CD4-positive, alpha-beta T cell treated with Interleukin-6 for 4 hours (primary cell): Measurements from ENCODE around the gene DLGAP3.
"Not testable (repeated sequence)": the region's sequence is repeated elsewhere in the genome, so short reads cannot be mapped to it uniquely, and the experiment has no call there.

Source experiments
- DNase-seq: peaks from one replicate; pipeline ENCODE4 v3.0.0-alpha.2; 2020; ENCODE audit warnings: mixed read lengths

Gene DLGAP3

DNA sequence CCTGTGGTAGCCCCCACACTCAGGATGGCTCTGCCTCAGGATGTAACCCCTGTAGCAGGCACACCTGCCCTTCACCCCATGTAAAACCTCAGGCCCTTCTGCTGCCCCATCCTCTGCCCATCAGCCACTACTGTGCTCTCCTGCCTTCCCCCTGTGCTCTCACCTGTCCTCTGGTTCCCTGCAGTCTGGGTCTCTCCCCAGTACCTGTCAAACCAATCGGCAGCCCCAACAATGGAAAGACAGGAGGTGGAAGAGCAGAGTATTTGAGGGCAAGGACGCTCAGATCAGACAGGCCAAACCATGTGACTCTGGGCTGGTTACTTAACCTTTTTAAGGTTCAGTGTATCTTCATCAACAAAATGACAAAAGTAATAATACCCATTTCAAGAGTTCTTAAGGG is 100.8 kb downstream of the DLGAP3 start:
- DNase-seq: no peak

DNA sequence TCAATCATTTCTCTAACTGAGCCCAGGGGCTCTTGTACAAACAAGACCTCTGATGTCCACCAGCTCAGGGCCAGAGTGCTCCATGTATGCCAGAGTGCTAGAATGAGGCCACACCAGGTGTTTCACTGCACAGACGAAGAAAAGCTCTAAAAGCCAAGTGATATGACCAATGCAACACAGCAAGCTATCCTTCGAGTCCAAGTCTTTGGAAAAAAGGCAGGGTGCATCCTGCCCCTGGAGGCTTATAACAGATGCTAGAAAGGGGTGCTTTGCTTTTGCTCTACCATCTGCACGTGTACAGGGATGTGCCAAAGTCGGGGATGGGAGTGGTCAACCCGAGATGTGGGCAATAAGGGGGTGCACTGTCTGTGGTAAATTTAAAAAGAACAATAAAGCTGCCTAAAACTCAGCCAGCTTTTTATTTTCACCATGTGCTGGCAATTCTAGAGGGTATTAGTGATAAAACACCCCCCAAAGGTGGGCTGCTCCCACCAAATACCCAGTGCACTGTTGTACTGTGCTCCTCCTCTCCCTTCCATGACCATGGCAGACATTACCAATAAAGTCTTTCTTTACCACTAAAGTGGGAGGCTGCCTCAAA is 102.0 kb downstream of the DLGAP3 start:
- no peak for DNase-seq

DNA sequence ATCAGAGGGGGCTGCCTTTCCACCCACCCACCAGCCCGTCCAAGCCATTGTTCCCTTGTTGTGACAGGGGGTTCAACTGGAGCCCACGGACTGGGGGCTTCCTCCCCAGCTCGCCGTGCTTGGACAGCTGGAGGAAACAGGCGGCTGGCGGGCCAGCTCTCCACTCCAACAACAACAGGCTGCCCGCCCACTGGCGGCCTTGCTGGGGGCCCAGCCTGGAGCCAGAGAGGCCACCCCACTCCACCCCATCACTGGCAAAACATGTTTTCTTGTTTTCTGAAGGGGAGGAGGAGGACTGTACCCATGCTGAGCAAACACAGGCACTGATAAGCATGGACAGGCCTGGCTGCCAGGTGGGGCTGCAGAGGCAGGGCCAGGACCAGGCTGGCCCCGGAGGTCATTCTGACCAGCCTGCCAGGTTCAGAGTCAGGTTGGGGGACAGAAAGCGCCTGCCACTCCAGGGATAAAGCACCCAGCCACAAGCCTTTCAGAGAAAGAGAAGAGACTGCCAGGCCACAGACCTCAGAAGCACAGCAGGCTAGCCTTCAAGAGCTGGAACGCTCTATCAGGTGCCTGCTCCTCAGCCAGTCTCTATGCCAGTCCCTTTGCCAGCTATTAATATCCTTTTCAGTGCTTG is 103.9 kb downstream of the DLGAP3 start:
- no peak for DNase-seq

DNA sequence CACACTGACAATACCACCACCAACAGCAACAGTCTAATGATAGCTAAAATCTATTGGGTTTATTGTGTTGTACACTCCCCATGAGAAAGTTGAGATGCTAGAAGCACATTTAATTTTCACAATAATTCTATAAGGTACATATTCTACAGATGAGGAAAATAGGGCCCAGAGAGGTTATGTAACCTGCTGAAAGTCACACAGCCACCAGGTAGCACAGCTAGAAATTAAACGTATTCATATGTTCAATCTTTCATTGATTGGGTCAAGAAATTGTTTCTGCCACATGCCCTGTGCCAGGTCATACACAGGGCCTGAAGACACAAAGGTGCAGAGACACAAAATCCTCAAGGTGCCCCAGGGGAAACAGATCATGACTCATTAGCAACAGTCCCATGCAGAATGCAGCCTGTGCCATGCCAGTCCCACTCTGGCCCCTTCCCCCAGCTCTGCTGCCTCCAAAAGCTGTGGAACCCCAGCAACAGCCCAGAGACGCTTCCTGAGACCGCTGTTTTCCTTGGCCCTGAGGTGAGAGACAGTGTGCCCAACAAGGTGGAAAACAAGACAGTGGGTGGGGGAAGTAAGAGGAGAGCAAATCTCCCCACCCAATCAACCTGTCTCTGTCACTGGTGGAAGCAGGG is 104.5 kb downstream of the DLGAP3 start:
- DNase-seq: no peak

DNA sequence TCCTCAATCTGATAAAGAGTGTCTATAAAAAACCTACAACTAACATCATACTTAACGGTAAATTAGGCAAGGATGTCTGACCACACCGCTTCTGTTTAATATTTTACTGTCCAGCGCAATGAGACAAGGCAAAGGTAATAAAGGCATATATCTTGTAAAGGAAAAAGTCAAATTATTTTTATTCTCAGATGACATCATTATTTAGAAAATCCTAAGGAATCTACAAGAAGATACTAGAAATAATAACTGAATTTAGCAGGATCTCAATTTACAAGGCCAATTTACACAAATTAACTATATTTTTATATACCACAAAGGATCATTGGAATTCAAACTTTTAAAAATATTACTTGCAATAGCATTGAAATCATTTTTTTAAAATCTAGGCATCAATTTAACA is 107.2 kb downstream of the DLGAP3 start:
- DNase-seq: no peak

DNA sequence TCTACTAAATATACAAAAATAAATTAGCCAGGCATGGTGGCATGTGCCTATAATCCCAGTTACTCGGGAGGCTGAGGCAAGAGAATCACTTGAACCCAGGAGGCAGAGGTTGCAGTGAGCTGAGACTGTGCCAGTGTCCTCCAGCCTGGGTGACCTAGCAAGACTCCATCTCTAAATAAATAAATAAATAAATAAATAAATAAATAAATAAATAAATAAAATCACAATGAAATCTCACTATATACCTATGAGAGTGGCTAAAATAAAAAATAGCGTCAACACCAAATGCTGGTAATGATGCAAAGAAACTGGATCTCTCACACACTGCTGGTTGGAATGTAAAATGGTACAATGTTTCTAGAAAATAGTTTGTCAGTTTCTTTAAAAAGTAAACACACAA is 110.6 kb downstream of the DLGAP3 start:
- DNase-seq: not testable (repeated sequence)

DNA sequence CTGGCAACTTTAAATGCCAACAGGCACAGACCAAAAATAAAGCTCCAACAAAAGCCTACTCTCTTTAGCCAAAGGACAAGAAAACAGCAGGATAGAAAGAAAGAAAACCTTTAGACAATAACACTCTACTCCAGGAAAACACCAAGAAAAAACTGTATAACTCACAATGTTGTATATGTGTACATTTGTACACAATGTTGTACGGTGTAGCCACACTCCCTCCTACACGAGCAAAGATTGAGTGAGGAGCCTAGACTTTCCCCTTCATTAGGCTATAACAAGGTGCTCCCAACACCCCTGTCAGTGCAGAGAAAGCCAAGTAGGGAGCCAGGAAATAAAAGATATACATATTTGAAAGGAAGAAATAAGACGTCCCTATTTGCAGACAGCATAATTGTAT is 112.7 kb downstream of the DLGAP3 start:
- DNase-seq: no peak

DNA sequence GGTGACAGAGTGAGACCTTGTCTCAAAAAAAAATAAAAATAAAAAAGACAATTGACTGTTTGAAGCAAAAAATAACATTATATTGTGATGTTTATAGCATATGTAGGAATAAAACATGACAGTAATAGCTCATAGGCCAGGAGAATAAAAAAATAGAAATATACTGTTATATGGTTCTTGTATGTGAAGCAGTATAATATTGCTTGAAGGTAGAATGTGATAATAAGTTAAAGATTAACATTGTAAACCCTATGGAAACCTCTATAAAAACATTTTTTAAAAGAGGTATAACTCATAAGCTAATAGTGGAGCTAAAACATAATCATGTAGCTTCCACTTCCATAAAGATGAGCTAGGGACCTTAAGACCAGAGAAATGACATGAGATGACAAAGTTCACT is 113.1 kb downstream of the DLGAP3 start:
- no peak for DNase-seq
